ENCODE measurements around the gene DOLPP1.

The DOLPP1 gene

GRCh38 chr9:129139233-129139992, 58.5 kb downstream of the DOLPP1 start:
- DNase-seq (ENCODE audit: low read depth in 2 of 2): peak; percentile 50 to 61

- peak; percentile 75 to 79 for DNase-seq (ENCODE audit: low read depth in 2 of 2)
These were observed 59.1 kb downstream of the DOLPP1 start for GRCh38 chr9:129139993-129140396.
